ENCODE measurements around the gene RBMS3. TPM values are rescaled to one million over a fixed set of nuclear protein-coding genes. Genes with fewer than 3 reads are reported as not detected.

RBMS3 gene
- polyA plus RNA-seq, 1 experiment, result 33.4 TPM

DNA sequence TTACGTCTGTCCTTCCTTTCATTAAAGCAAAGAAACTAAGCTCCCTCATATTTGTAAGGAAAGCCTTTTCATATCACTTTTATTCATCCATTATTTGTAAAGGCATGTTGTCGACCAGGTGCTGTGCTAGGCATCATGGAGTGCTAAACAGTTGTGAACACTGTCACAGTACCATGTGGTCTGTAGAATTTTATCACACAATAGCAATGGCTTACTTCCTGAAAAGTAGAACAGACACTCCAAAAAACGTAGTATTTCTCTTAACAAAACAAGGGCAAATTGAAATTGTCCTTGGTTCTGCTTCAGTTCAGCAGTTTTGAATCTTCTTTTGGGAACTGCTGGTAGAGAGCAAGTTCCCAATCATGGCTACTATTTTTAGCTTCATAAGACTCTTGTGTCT, 63.3 kb downstream of the RBMS3 start:
- DNase-seq (ENCODE audit: low read depth, low spot score), result no peak
- Histone ChIP-seq H3K9me3 (ENCODE audit: control insufficient read depth, insufficient read depth, low read length) (no peaks in the 10 kb centered on the region), H3K4me3 (ENCODE audit: low read depth, low read length) (no peak overlapping the region), H3K27me3 (ENCODE audit: control insufficient read depth, insufficient read depth, low read length) (no peaks in the 10 kb centered on the region), H3K27ac (ENCODE audit: low read depth, low read length) (no peak overlapping the region)
- ChIA-PET POLR2A (no interaction called here), CTCF (no interaction called here)
- TF ChIP-seq, protein P1, sequence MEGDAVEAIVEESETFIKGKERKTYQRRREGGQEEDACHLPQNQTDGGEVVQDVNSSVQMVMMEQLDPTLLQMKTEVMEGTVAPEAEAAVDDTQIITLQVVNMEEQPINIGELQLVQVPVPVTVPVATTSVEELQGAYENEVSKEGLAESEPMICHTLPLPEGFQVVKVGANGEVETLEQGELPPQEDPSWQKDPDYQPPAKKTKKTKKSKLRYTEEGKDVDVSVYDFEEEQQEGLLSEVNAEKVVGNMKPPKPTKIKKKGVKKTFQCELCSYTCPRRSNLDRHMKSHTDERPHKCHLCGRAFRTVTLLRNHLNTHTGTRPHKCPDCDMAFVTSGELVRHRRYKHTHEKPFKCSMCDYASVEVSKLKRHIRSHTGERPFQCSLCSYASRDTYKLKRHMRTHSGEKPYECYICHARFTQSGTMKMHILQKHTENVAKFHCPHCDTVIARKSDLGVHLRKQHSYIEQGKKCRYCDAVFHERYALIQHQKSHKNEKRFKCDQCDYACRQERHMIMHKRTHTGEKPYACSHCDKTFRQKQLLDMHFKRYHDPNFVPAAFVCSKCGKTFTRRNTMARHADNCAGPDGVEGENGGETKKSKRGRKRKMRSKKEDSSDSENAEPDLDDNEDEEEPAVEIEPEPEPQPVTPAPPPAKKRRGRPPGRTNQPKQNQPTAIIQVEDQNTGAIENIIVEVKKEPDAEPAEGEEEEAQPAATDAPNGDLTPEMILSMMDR (IDR thresholded peaks at IDR 0.05; ENCODE audit: low read depth, low read length), result no peak

DNA sequence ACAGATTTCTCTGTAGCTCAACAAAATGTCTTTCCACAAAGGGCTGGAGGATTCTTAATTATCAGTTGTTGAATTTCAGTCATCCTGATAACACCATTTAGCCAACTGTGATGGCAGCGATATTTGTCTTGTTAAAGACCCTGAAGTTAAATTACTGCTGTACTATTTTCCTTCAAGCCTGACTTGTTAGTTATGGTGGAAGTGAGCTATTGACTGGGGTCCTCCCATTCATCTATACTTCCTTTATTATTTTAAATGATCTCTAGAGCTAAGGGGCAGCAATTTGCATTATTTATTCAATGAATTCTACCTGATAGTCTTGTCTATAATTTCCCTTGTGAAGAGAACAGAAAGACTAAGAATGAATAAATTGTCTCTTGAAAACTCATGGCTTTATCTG, 64.1 kb downstream of the RBMS3 start:
- ChIA-PET POLR2A (no interaction called here), CTCF (interaction anchor here (0.6 kb wide), 1 partner anchor 8 kb away, joined by 3 read pairs; no protein-coding TSS in a partner anchor)

GRCh38 chr3:29345516-29346300, 64.8 kb downstream of the RBMS3 start:
- POLR2A ChIA-PET, result no interaction called here
- CTCF ChIA-PET, result no interaction called here
- no peak for DNase-seq (ENCODE audit: low read depth, low spot score)
- H3K9me3 ChIP-seq (ENCODE audit: control insufficient read depth, insufficient read depth, low read length), result no peaks in the 10 kb centered on the region
- no peaks in the 10 kb centered on the region for H3K27me3 ChIP-seq (ENCODE audit: control insufficient read depth, insufficient read depth, low read length)
- TF ChIP-seq, protein P1 (IDR thresholded peaks at IDR 0.05; ENCODE audit: low read depth, low read length), result no peak
- H3K27ac ChIP-seq (ENCODE audit: low read depth, low read length), result no peak overlapping the region
- H3K4me3 ChIP-seq (ENCODE audit: low read depth, low read length), result no peak overlapping the region

More for the DNA sequence above, 64.1 kb downstream of the RBMS3 start:
- TF ChIP-seq, protein P1 (IDR thresholded peaks at IDR 0.05; ENCODE audit: low read depth, low read length), result no peak
- Histone ChIP-seq H3K27ac (ENCODE audit: low read depth, low read length) (no peak overlapping the region), H3K27me3 (ENCODE audit: control insufficient read depth, insufficient read depth, low read length) (no peaks in the 10 kb centered on the region), H3K4me3 (ENCODE audit: low read depth, low read length) (no peak overlapping the region), H3K9me3 (ENCODE audit: control insufficient read depth, insufficient read depth, low read length) (no peaks in the 10 kb centered on the region)
- DNase-seq (ENCODE audit: low read depth, low spot score), result no peak

- TF ChIP-seq, protein P1 (IDR thresholded peaks at IDR 0.05; ENCODE audit: low read depth, low read length), result no peak
- ChIA-PET POLR2A (no interaction called here), CTCF (no interaction called here)
- Histone ChIP-seq H3K27ac (ENCODE audit: low read depth, low read length) (no peak overlapping the region), H3K27me3 (ENCODE audit: control insufficient read depth, insufficient read depth, low read length) (no peaks in the 10 kb centered on the region), H3K9me3 (ENCODE audit: control insufficient read depth, insufficient read depth, low read length) (no peaks in the 10 kb centered on the region), H3K4me3 (ENCODE audit: low read depth, low read length) (no peak overlapping the region)
- peak; percentile 27 for DNase-seq (ENCODE audit: low read depth, low spot score)
These were observed 66.0 kb downstream of the RBMS3 start for GRCh38 chr3:29346828-29347227.

GRCh38 chr3:29347412-29347811, 66.5 kb downstream of the RBMS3 start:
- no peak for DNase-seq (ENCODE audit: low read depth, low spot score)
- Histone ChIP-seq H3K27me3 (ENCODE audit: control insufficient read depth, insufficient read depth, low read length) (no peaks in the 10 kb centered on the region), H3K9me3 (ENCODE audit: control insufficient read depth, insufficient read depth, low read length) (no peaks in the 10 kb centered on the region), H3K4me3 (ENCODE audit: low read depth, low read length) (no peak overlapping the region), H3K27ac (ENCODE audit: low read depth, low read length) (no peak overlapping the region)
- POLR2A ChIA-PET, result no interaction called here
- TF ChIP-seq, protein P1 (IDR thresholded peaks at IDR 0.05; ENCODE audit: low read depth, low read length), result no peak
- CTCF ChIA-PET, result no interaction called here

All from AG04450 (cell line).